Osteocyte (in vitro differentiated cells): ENCODE data around the gene SPI1. TPM values are rescaled to one million over a fixed set of nuclear protein-coding genes. Genes with fewer than 3 reads are reported as not detected.

Source experiments
- DNase-seq: peaks from one replicate; pipeline ENCODE4 v3.0.0; 2021; ENCODE audit warnings: mixed read lengths; ENCODE audit not compliant: unreplicated experiment; ENCODE audit errors: extremely low spot score
- H3K27ac Mint-ChIP-seq: one replicate; pipeline ENCODE4 v1.8.0; 2021; ENCODE audit warnings: mild to moderate bottlenecking, mixed read lengths; ENCODE audit not compliant: unreplicated experiment
- H3K27me3 Mint-ChIP-seq: one replicate; pipeline ENCODE4 v1.8.0; 2021; ENCODE audit warnings: mixed read lengths; ENCODE audit not compliant: unreplicated experiment
- H3K36me3 Mint-ChIP-seq: one replicate; pipeline ENCODE4 v1.8.0; 2021; ENCODE audit warnings: mixed read lengths; ENCODE audit not compliant: unreplicated experiment
- H3K4me1 Mint-ChIP-seq: one replicate; pipeline ENCODE4 v1.8.0; 2021; ENCODE audit warnings: mixed read lengths; ENCODE audit not compliant: unreplicated experiment
- H3K4me3 Mint-ChIP-seq: one replicate; pipeline ENCODE4 v1.8.0; 2021; ENCODE audit warnings: mild to moderate bottlenecking, moderate library complexity, mixed read lengths; ENCODE audit not compliant: unreplicated experiment
- H3K9me3 Mint-ChIP-seq: one replicate; pipeline ENCODE4 v1.8.0; 2021; ENCODE audit warnings: mixed read lengths; ENCODE audit not compliant: unreplicated experiment
- total RNA-seq: library from RNA; stranded (reverse); gene quantifications from 2 replicates; pipeline ENCODE4 v1.2.1, GENCODE V29; 2021
- TF ChIP-seq, protein P1 (sequence below): fragments of 200-600 bp; sonication (generic); IDR thresholded peaks from 2 replicates; pipeline ENCODE4 v1.5.0; 2021; ENCODE audit warnings: antibody characterized with exemption, mild to moderate bottlenecking, moderate library complexity

The SPI1 gene
- total RNA-seq, 1 donor from 2014 or later = not detected

DNA sequence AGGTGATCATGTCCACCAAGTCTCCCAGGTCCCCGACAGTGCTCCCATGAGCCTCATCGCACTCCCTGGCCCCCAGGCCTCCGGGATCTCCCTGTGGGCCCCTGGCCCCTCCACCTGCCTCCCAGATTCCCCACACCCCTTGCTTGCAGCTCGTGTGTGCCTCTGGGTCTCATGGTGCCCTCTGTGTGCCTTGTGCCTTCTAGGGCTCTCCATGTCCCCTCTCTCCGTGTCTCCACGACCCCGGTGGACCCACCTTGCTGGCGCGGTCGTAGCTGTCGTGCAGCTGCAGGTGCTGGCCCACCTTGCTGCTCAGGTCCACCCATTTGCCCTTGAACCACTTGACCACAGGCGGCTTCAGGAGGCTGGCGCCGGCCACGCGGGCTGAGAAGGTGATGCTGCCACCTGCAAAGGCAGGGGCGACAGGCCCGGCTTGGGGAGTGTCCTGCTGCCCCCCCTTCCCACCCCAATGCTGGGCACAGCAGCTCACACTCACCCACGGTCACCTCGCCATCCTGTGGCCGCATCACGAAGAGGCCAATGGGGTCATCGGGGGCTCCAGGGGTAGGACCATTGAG is 28.7 kb downstream of the SPI1 start:
- H3K27ac Mint-ChIP-seq = no peak overlapping the region
- no peak for DNase-seq
- H3K4me1 Mint-ChIP-seq = peaks cover 2% of the 10 kb centered on the region
- H3K9me3 Mint-ChIP-seq = no peaks in the 10 kb centered on the region
- no peak overlapping the region for H3K4me3 Mint-ChIP-seq
- TF ChIP-seq, protein P1, sequence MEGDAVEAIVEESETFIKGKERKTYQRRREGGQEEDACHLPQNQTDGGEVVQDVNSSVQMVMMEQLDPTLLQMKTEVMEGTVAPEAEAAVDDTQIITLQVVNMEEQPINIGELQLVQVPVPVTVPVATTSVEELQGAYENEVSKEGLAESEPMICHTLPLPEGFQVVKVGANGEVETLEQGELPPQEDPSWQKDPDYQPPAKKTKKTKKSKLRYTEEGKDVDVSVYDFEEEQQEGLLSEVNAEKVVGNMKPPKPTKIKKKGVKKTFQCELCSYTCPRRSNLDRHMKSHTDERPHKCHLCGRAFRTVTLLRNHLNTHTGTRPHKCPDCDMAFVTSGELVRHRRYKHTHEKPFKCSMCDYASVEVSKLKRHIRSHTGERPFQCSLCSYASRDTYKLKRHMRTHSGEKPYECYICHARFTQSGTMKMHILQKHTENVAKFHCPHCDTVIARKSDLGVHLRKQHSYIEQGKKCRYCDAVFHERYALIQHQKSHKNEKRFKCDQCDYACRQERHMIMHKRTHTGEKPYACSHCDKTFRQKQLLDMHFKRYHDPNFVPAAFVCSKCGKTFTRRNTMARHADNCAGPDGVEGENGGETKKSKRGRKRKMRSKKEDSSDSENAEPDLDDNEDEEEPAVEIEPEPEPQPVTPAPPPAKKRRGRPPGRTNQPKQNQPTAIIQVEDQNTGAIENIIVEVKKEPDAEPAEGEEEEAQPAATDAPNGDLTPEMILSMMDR = no peak
- no peaks in the 10 kb centered on the region for H3K36me3 Mint-ChIP-seq
- no peaks in the 10 kb centered on the region for H3K27me3 Mint-ChIP-seq

GRCh38 chr11:47348859-47349258 is 29.5 kb downstream of the SPI1 start:
- TF ChIP-seq, protein P1 = peak; percentile 44
- Mint-ChIP-seq H3K36me3 (no peaks in the 10 kb centered on the region), H3K9me3 (no peaks in the 10 kb centered on the region), H3K27ac (no peak overlapping the region), H3K4me1 (no peaks in the 10 kb centered on the region), H3K4me3 (no peak overlapping the region), H3K27me3 (no peaks in the 10 kb centered on the region)
- no peak for DNase-seq

DNA sequence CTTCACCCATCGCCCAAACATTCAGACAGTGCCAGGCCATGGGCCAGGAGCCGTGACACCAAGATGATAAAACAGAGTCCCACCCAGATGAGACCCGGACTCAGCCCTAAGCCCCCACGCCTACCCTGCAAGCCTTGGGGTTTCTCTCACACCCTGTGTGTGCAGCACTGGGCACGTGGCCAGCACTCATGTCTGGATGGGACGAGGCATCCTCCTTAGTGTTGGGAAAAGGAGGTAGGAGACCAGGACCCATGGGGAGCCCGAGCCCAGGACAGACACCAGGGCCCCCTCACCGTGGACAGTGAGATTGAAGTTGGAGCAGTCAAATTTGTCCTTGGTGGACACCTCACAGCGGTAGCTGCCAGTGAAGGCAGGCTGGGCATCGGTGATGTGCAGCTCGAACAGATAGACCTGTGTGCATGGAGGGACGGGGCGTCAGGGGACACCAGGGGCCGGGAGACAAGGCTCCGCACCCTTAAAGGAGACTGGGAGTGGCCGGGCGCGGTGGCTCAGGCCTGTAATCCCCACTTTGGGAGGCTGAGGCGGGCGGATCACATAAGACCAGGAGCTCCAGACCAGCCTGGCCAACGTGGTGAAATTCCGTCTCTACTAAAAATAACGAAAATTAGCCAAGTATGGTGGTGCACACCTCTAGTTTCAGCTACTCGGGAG is 30.1 kb downstream of the SPI1 start:
- no peak overlapping the region for H3K4me3 Mint-ChIP-seq
- no peak overlapping the region for H3K27ac Mint-ChIP-seq
- DNase-seq = no peak
- TF ChIP-seq, protein P1 = no peak
- no peaks in the 10 kb centered on the region for H3K9me3 Mint-ChIP-seq
- no peaks in the 10 kb centered on the region for H3K36me3 Mint-ChIP-seq
- H3K4me1 Mint-ChIP-seq = no peaks in the 10 kb centered on the region
- no peaks in the 10 kb centered on the region for H3K27me3 Mint-ChIP-seq

DNA sequence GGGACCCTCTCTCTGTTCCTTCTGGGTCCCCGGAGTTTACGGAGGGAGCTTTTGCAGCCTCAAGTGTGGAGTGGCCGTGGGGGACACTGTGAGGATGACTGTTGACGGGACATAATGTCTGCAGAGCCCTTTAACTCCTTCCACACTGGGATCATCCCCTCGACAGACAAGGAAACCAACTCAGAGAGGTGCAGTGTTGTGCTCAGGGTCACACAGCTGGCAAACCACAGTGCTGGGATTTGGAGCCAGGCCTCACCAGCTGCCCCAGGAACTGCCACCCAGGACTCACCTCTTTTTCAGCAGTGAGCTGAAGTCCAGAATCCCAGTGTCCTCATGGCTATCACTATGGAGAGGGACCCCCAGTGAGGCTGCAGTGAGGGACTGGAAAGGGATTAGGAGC is 31.2 kb downstream of the SPI1 start:
- TF ChIP-seq, protein P1 = no peak
- H3K4me3 Mint-ChIP-seq = no peak overlapping the region
- no peaks in the 10 kb centered on the region for H3K9me3 Mint-ChIP-seq
- H3K36me3 Mint-ChIP-seq = no peaks in the 10 kb centered on the region
- no peaks in the 10 kb centered on the region for H3K4me1 Mint-ChIP-seq
- DNase-seq = no peak
- no peak overlapping the region for H3K27ac Mint-ChIP-seq
- no peaks in the 10 kb centered on the region for H3K27me3 Mint-ChIP-seq

DNA sequence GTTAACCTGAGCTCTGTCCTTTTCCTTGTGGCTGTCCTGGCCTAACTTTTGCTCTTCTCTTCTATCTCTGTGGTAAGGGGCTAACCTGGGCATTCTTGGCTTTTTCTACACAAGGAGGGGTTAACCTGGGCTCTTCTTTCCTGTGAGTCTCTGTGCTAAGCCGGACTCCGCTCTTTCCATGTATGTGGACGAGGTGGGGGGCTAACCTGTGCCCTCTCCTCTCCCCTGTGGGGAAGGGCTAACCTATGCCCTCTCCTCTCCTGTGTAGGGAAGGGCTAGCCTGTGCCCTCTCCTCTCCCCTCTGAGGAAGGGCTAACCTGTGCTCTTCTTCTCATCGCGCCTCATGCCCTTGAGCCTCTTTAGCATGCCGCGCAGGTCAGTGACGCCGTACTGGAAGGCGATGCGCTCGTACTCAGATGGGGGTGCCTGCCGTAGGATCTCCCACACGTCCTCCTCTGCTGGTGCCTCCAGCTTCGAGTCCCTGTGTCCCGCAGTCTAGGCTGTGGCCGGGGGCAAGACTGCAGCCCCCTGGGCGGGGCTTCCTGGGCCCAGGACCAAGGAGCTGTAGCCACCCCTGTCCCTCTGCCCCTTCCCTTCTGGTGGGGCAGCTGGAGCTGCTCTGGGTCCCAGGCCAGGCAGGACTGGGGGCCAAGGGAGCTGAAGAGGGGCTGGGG is 32.3 kb downstream of the SPI1 start:
- no peak overlapping the region for H3K27ac Mint-ChIP-seq

More for the DNA sequence above, 32.3 kb downstream of the SPI1 start:
- Mint-ChIP-seq H3K27me3 (no peaks in the 10 kb centered on the region), H3K4me3 (no peak overlapping the region), H3K4me1 (no peaks in the 10 kb centered on the region), H3K36me3 (no peaks in the 10 kb centered on the region), H3K9me3 (no peaks in the 10 kb centered on the region)
- no peak for DNase-seq
- TF ChIP-seq, protein P1 = no peak
